Activated gamma-delta T cell treated with anti-CD3 and anti-CD28 coated beads, Interleukin-2, amount 50 U/mL, for 16 hours (primary cell): ENCODE data around the gene MCM3AP.

Experiments used
- DNase-seq: peaks from one replicate; pipeline ENCODE4 v3.0.0-alpha.2; 2020; ENCODE audit warnings: low read depth

MCM3AP gene

GRCh38 chr21:46285206-46285661 lies at the start of gene MCM3AP:
Gene MCM3AP (minus strand): TSS chr21:46285611. CDS start chr21:46285286, 325 bp downstream.
- DNase-seq: no peak

DNA sequence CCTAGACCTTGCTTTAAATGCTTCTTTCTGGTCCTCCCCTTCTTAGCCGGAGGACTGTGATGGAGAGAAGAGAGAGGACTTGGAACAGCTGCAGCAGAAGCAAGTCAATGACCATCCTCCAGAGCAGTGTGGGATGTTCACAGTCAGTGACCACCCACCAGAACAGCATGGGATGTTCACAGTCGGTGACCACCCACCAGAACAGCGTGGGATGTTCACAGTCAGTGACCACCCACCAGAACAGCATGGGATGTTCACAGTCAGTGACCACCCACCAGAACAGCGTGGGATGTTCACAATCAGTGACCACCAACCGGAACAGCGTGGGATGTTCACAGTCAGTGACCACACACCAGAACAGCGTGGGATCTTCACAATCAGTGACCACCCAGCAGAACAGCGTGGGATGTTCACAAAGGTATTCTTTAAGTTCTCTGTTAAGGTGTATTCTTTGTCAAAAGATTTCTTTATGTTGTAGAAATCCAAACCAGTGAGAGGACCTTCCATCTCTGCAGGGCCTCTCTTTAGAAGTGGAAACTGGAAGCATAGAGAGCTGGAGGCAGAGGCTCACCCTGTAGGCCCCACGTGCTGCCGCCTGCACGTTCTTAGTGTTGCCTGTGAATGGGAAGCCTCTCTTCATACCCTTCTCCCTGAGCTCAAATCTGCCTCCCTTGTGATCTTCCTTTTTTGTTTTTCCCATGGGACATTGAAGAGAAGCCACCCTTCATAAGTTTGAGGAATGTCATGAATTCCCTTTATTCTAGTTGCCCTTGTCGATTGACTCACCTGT lies 49.1 kb upstream of the MCM3AP start:
- no peak for DNase-seq

DNA sequence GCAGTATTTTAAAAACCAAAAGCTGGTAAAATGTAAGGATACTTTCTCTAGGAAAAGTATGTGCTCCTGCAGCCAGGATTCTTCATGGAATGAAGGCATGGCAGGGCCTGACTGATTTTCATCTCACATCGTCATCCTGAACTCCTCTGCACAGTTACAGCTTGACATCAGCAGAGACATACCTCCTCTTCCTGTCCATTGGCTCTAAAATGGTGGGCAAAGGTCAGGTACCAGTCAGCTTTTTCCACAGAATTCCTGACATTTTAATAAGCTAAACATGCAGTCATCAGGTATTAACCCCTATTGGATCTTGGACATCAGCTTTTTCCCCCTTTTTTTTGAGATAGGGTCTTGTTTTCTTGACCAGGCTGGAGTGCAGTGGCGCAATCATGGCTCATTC lies 44.4 kb upstream of the MCM3AP start:
- no peak for DNase-seq

GRCh38 chr21:46328151-46328550 lies 42.7 kb upstream of the MCM3AP start:
- no peak for DNase-seq

GRCh38 chr21:46327711-46328110 lies 42.3 kb upstream of the MCM3AP start:
- no peak for DNase-seq

GRCh38 chr21:46326110-46326703 lies 40.8 kb upstream of the MCM3AP start:
- no peak for DNase-seq

DNA sequence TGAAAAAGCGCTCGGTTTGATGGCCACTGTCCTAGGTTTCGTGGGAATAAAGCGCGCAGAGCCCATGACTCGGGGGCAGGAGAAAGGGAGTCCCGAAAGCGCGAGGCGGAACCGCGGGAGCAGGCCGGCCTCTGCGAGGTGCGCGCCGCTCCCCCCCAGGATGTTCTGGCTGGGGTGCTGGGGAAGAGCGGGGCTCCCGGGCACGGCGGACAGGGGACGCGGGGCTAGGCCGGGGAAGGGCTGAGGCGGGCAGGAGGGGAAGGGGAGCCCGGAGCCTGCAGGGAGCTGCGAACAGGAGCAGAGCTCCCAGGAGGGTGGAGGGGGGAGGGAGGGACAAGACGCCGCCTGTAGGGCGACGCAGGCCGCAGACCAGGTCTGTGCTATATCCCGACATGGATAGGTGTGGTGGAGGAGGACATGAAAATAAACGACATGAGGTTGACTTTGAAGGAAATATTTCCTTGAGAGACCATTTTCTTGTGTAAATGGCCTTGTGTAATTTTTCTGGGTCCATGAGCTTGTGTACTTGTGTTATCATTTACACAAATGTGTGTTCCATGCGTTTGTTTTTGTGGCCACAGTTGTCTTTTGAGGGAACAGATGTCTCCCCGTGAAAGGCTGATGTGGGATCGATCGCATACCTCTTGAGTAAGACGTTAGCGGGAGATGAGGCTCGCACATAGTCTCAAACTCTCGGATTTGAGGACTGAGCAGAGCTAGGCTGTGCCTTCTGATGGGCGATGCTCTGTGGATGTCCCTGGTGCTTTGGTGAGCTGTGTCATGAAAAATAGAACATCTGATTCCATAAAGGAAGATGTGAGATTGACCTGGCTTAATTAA lies 39.9 kb upstream of the MCM3AP start:
- no peak for DNase-seq

DNA sequence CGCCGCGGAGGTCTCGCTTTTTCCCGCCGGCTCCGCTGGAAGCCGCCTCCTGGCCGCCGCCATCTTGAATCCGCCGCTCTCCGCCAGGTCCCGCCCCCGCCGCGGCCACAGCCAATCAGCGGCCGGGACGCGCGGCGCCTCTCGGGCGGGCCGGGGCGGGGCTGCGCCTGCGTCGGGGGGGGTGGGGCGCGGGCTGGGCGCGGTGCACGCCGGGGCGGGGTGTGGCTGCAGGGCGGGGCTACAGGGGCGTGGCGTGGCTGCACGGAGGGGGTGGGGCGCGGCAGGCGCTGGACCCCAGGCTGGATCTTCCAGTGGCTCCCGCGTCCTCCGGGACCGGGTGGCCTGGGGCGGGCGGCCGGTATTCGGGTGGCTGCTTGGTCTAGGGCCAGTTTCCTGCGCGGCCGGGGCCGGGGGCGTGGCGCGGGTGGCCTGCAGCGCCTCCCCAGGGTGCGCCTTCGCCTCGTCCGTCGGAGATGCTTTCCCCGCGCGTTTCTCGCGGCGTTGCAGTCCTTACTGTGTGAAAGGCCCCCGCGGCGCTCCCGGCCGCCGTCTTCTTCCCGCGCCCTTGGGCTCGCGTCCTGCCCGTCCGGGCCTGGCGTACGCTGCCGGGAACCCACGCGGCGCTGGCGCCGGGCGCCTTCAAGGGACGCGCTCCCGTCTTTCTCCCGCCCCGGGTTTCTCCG lies 39.1 kb upstream of the MCM3AP start:
- DNase-seq: peak; percentile 75

GRCh38 chr21:46323710-46324389 lies 38.4 kb upstream of the MCM3AP start, which contains the start of the genes C21orf58 and PCNT:
Gene C21orf58 (minus strand): TSS chr21:46323870. CDS start chr21:46322738, 1,132 bp downstream.
Gene PCNT (plus strand): TSS chr21:46324156. CDS start chr21:46324229, 73 bp downstream.
- DNase-seq: peak; percentile 94

DNA sequence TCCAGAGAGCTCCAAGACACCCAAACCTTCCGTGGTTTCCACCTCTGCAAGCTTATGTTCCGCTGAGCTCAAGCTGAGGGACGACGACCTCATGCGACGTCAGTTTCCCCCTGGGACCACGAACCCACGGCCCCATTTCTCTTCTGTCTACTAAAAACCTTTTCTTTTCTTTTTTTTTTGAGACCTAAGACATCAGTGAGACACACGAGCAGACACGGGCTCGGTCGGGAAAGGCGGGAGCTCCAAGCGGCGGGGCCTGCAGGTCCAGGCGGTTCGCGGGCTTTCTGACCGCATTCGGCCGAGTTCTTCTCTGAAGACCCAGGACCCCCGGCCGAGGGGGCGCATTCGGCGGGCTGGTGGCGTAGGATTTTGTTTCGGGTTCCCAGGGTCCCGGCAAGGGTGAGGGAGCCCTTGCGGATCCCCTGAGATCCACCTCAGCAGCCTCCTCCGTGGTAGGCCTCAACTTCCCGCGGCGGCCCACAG lies 37.9 kb upstream of the MCM3AP start:
- no peak for DNase-seq

- no peak for DNase-seq
Measured at GRCh38 chr21:46322351-46323226, 37.2 kb upstream of the MCM3AP start.

- no peak for DNase-seq
Measured at GRCh38 chr21:46320331-46320801, 35.0 kb upstream of the MCM3AP start.

- no peak for DNase-seq
Measured at GRCh38 chr21:46319186-46319585, 33.8 kb upstream of the MCM3AP start.

DNA sequence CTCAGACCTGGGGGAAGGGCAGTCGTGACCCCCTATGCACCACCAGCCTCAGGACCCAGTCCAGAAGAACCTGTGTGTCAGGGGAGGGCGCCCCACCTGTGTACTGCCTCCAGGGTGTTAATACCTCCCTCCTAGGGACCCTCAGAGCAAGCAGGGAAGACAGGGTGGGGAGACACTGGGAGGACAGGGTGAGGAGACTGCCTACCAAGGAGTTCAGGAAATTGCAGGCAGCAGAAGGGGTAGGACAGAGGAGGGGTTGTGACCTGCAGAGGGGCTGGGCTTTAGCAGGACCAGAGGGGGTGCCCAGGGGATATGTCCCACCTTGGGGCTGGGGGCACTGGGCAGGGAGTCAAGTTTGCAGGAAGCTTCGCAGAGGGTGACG lies 33.0 kb upstream of the MCM3AP start:
- DNase-seq: no peak

DNA sequence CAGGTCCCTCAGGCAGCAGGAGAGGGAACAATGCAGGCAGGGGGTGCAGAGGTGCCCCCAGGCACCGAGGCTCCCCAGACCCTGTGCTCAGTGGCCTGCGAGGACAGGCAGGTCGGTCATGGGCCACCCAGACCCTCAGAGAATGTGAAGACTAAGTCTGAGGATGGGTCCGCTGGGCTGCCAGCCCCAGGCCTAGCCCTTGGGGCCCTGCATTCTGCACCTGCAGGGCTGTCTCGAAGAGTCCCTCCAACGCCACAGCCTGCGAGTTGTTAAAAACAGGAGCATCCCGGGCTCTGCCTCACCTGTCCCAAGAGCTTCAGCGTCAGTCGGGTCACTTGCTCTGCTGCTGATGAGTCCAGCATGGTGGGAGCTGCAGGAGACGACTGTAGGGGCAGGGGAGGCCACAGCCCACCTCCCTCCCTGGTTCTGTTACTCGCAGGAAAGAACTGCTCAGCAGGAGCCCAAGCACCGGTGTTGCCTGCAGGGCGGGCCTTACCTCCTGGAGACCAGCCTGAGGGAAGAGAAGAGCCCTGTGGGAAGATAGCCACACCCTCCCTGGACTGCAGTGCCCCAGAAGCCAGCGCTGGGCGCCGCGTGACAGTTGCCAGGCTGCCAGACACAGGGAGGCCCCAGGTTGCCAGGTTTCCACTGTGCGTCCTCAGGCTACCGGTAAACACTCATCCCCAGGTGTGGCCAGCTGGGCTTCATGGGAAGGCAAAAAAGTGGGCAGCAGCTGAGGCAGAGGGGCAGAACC lies 32.5 kb upstream of the MCM3AP start:
- no peak for DNase-seq

- no peak for DNase-seq
Measured at GRCh38 chr21:46316708-46317324, 31.4 kb upstream of the MCM3AP start.

DNA sequence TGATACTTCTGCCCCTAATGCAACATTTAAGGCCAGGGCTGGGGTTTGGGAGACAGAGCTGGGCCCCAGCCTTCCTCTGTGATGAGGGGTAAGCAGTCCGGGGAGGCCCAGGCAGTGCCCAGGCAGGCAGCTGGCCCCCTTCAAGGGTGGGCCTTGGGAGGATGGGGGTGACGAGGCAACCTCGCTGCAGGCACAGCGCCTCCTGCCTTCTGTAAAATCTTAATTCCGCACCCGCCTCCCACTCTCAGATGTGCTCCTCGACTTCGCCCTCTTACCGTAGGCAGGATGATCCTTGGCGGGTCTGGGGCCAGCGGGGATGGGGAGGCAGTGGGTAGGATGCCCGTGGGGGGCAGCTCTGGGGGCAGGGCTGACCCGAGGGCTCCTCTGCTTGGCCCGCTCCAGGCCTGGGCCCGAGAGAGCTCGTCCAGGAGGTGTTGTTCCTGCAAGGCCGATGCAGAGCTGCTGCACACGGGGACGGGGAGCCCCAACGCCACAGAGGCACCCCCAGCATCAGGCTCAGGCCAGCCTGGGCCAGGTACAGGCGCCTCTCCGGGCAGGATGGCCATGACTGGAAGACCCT lies 29.1 kb upstream of the MCM3AP start:
- DNase-seq: no peak

- DNase-seq: no peak
Measured at GRCh38 chr21:46312949-46313348, 27.5 kb upstream of the MCM3AP start.
